ENCODE results near the gene GPRIN3.

DNA sequence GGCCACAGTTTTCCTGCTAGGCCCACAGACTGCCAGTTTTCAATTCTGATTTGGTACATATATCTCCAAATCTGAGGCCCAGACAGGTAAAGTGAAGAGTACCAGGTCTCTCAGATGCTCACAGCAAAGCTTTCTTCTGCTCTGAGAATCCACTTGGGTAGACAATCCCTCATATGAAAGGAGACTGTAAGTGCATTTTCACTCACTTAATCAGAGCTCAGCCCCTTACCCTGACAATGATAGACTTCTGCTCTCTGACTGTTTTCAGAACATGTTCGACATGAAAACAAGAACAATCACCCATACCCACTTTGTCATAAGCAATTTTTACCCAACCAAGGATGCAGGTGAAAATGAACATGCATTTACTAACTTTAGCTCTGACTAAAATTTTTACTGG lies 7.1 kb downstream of the GPRIN3 start:
- TF ChIP-seq, protein P1, sequence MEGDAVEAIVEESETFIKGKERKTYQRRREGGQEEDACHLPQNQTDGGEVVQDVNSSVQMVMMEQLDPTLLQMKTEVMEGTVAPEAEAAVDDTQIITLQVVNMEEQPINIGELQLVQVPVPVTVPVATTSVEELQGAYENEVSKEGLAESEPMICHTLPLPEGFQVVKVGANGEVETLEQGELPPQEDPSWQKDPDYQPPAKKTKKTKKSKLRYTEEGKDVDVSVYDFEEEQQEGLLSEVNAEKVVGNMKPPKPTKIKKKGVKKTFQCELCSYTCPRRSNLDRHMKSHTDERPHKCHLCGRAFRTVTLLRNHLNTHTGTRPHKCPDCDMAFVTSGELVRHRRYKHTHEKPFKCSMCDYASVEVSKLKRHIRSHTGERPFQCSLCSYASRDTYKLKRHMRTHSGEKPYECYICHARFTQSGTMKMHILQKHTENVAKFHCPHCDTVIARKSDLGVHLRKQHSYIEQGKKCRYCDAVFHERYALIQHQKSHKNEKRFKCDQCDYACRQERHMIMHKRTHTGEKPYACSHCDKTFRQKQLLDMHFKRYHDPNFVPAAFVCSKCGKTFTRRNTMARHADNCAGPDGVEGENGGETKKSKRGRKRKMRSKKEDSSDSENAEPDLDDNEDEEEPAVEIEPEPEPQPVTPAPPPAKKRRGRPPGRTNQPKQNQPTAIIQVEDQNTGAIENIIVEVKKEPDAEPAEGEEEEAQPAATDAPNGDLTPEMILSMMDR (IDR thresholded peaks at IDR 0.05; ENCODE audit: insufficient read depth, low read length): no peak
- TF ChIP-seq POLR2AphosphoS5 (IDR thresholded peaks at IDR 0.05; ENCODE audit: low read depth): no peak
- TF ChIP-seq GABPA (IDR thresholded peaks at IDR 0.05; ENCODE audit: low read depth): no peak
- TF ChIP-seq, protein P2, sequence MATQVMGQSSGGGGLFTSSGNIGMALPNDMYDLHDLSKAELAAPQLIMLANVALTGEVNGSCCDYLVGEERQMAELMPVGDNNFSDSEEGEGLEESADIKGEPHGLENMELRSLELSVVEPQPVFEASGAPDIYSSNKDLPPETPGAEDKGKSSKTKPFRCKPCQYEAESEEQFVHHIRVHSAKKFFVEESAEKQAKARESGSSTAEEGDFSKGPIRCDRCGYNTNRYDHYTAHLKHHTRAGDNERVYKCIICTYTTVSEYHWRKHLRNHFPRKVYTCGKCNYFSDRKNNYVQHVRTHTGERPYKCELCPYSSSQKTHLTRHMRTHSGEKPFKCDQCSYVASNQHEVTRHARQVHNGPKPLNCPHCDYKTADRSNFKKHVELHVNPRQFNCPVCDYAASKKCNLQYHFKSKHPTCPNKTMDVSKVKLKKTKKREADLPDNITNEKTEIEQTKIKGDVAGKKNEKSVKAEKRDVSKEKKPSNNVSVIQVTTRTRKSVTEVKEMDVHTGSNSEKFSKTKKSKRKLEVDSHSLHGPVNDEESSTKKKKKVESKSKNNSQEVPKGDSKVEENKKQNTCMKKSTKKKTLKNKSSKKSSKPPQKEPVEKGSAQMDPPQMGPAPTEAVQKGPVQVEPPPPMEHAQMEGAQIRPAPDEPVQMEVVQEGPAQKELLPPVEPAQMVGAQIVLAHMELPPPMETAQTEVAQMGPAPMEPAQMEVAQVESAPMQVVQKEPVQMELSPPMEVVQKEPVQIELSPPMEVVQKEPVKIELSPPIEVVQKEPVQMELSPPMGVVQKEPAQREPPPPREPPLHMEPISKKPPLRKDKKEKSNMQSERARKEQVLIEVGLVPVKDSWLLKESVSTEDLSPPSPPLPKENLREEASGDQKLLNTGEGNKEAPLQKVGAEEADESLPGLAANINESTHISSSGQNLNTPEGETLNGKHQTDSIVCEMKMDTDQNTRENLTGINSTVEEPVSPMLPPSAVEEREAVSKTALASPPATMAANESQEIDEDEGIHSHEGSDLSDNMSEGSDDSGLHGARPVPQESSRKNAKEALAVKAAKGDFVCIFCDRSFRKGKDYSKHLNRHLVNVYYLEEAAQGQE (IDR thresholded peaks at IDR 0.05; ENCODE audit: insufficient replicate concordance, low read depth): no peak
- TF ChIP-seq SPI1 (IDR thresholded peaks at IDR 0.05; ENCODE audit: borderline replicate concordance, low read depth): no peak

Measured in HL-60 (cell line).